ENCODE results near the gene SLC6A6. TPM values are rescaled to one million over a fixed set of nuclear protein-coding genes. Genes with fewer than 3 reads are reported as not detected.

The SLC6A6 gene
- total RNA-seq, 1 donor from 2014 or later, result 30.3 TPM

GRCh38 chr3:14494279-14494972, 92.0 kb downstream of the SLC6A6 start:
- no peaks in the 10 kb centered on the region for H3K9me3 Mint-ChIP-seq
- no peaks in the 10 kb centered on the region for H3K27me3 Mint-ChIP-seq
- no peak for DNase-seq (ENCODE audit: extremely low spot score, unreplicated experiment)
- no peak for TF ChIP-seq CTCF (conservative IDR thresholded peaks at IDR 0.05)
- H3K27ac Mint-ChIP-seq, result no peak overlapping the region
- H3K4me3 Mint-ChIP-seq, result no peak overlapping the region
- H3K4me1 Mint-ChIP-seq (ENCODE audit: unreplicated experiment), result no peaks in the 10 kb centered on the region
- no peaks in the 10 kb centered on the region for H3K36me3 Mint-ChIP-seq

GRCh38 chr3:14494973-14495300, 92.5 kb downstream of the SLC6A6 start:
- peaks cover 2% of the 10 kb centered on the region for H3K27me3 Mint-ChIP-seq
- no peak for TF ChIP-seq CTCF (conservative IDR thresholded peaks at IDR 0.05)
- no peaks in the 10 kb centered on the region for H3K4me1 Mint-ChIP-seq (ENCODE audit: unreplicated experiment)
- H3K9me3 Mint-ChIP-seq, result no peaks in the 10 kb centered on the region
- DNase-seq (ENCODE audit: extremely low spot score, unreplicated experiment), result no peak
- no peaks in the 10 kb centered on the region for H3K36me3 Mint-ChIP-seq
- no peak overlapping the region for H3K27ac Mint-ChIP-seq
- no peak overlapping the region for H3K4me3 Mint-ChIP-seq

- peaks cover 4% of the 10 kb centered on the region for H3K27me3 Mint-ChIP-seq
- no peak for TF ChIP-seq CTCF (conservative IDR thresholded peaks at IDR 0.05)
- no peak overlapping the region for H3K4me3 Mint-ChIP-seq
- no peak overlapping the region for H3K27ac Mint-ChIP-seq
- no peak for DNase-seq (ENCODE audit: extremely low spot score, unreplicated experiment)
- no peaks in the 10 kb centered on the region for H3K36me3 Mint-ChIP-seq
- H3K9me3 Mint-ChIP-seq, result no peaks in the 10 kb centered on the region
- no peaks in the 10 kb centered on the region for H3K4me1 Mint-ChIP-seq (ENCODE audit: unreplicated experiment)
Measured at GRCh38 chr3:14496351-14496750, 93.9 kb downstream of the SLC6A6 start.

GRCh38 chr3:14497321-14497720, 94.9 kb downstream of the SLC6A6 start:
- DNase-seq (ENCODE audit: extremely low spot score, unreplicated experiment), result no peak
- H3K27me3 Mint-ChIP-seq, result peaks cover 4% of the 10 kb centered on the region
- H3K4me3 Mint-ChIP-seq, result no peak overlapping the region
- no peaks in the 10 kb centered on the region for H3K36me3 Mint-ChIP-seq
- no peaks in the 10 kb centered on the region for H3K9me3 Mint-ChIP-seq
- no peak overlapping the region for H3K27ac Mint-ChIP-seq
- peak; percentile 19 for TF ChIP-seq CTCF (conservative IDR thresholded peaks at IDR 0.05)
- H3K4me1 Mint-ChIP-seq (ENCODE audit: unreplicated experiment), result no peaks in the 10 kb centered on the region

- H3K36me3 Mint-ChIP-seq, result no peaks in the 10 kb centered on the region
- no peak overlapping the region for H3K27ac Mint-ChIP-seq
- H3K9me3 Mint-ChIP-seq, result peaks cover 5% of the 10 kb centered on the region
- no peak for TF ChIP-seq CTCF (conservative IDR thresholded peaks at IDR 0.05)
- H3K4me1 Mint-ChIP-seq (ENCODE audit: unreplicated experiment), result no peaks in the 10 kb centered on the region
- DNase-seq (ENCODE audit: extremely low spot score, unreplicated experiment), result no peak
- H3K4me3 Mint-ChIP-seq, result no peak overlapping the region
- H3K27me3 Mint-ChIP-seq, result peaks cover 4% of the 10 kb centered on the region
Measured at GRCh38 chr3:14502472-14502871, 100.1 kb downstream of the SLC6A6 start.
